Endothelial cell of umbilical vein (primary cell): ENCODE measurements around the gene STIM1. TPM values are rescaled to one million over a fixed set of nuclear protein-coding genes. Genes with fewer than 3 reads are reported as not detected.

Experiments
- BruUV-seq: library from RNA; stranded (reverse); fragments of 400-500 nt; replicated peaks from 2 replicates; lab custom pipeline; 2021; lab: Mats Ljungman, UMichigan
- CTCF ChIA-PET: fragments of 300-600, 350-600 bp; sonication (Branson Sonifier 250); formaldehyde crosslinking; loops from one replicate; lab custom pipeline; 2021; ENCODE audit warnings: antibody characterized with exemption, inconsistent platforms; lab: Charles Lee
- POLR2A ChIA-PET: fragments of 300-600, 350-600 bp; sonication (Branson Sonifier 250); formaldehyde crosslinking; loops from one replicate; lab custom pipeline; 2021; ENCODE audit warnings: antibody characterized with exemption, inconsistent platforms; lab: Charles Lee
- DNase-seq: peaks from one replicate; pipeline ENCODE4 v3.0.0-alpha.2; 2011; ENCODE audit warnings: low read depth, low spot score
- FAIRE-seq: peaks from 2 replicates; lab custom pipeline; 2011; peaks lifted over from hg19 to GRCh38; lab: Jason Lieb, UNC
- H2AFZ ChIP-seq: 2 replicates; pipeline ENCODE4 v1.6.0; 2012; ENCODE audit warnings: low read depth, low read length, control low read depth, inconsistent platforms
- H3K27ac ChIP-seq: 2 replicates; pipeline ENCODE4 v1.5.1; 2011; ENCODE audit warnings: low read depth, mild to moderate bottlenecking, control low read depth, low read length, moderate library complexity; ENCODE audit not compliant: insufficient read depth
- H3K27me3 ChIP-seq, 2 experiments: 2 replicates each; pipeline versions ENCODE4 v1.6.0 to v1.6.1; 2011; ENCODE audit warnings: low read length in 2 of 2, mixed read lengths in 1 of 2; ENCODE audit not compliant: control insufficient read depth in 2 of 2, insufficient read depth in 2 of 2
- H3K36me3 ChIP-seq, 2 experiments: 2 replicates in 1 of 2; 3 replicates in 1 of 2; pipeline ENCODE4 v1.5.1; 2011; ENCODE audit warnings: low read length in 2 of 2, mild to moderate bottlenecking in 1 of 2, moderate library complexity in 1 of 2; ENCODE audit not compliant: control insufficient read depth in 2 of 2, insufficient read depth in 2 of 2; ENCODE audit errors: extremely low read depth in 1 of 2
- H3K4me1 ChIP-seq: 3 replicates; pipeline ENCODE4 v1.5.1; 2011; ENCODE audit warnings: mild to moderate bottlenecking, low read length; ENCODE audit not compliant: control insufficient read depth, insufficient read depth; ENCODE audit errors: extremely low read depth
- H3K4me2 ChIP-seq: 2 replicates; pipeline ENCODE4 v1.6.1; 2011; ENCODE audit warnings: low read length, control low read depth, mixed read lengths; ENCODE audit not compliant: insufficient read depth
- H3K4me3 ChIP-seq, 3 experiments: fragments of 200-600 bp in 1 of 3; sonication (generic), shearing (Covaris generic) in 1 of 3; replicated peaks in 1 of 3; 2 replicates each; pipeline ENCODE4 v1.5.1; 2011 to 2016; ENCODE audit warnings: control low read depth in 3 of 3, low read length in 3 of 3, mild to moderate bottlenecking in 2 of 3, inconsistent platforms in 1 of 3, low read depth in 1 of 3, moderate library complexity in 1 of 3; ENCODE audit not compliant: insufficient read depth in 1 of 3
- H3K79me2 ChIP-seq: 2 replicates; pipeline ENCODE4 v1.6.0; 2012; ENCODE audit warnings: low read length, inconsistent platforms; ENCODE audit not compliant: control insufficient read depth, insufficient read depth
- H3K9ac ChIP-seq: replicated peaks from 2 replicates; pipeline ENCODE3; 2011; ENCODE audit warnings: low read length, control low read depth; ENCODE audit not compliant: insufficient read depth; ENCODE audit errors: extremely low read depth
- H3K9me1 ChIP-seq: replicated peaks from 3 replicates; pipeline ENCODE4 v1.6.0; 2011; ENCODE audit warnings: mild to moderate bottlenecking, low read length; ENCODE audit not compliant: control insufficient read depth, insufficient read depth; ENCODE audit errors: extremely low read depth
- H3K9me3 ChIP-seq: replicated peaks from 2 replicates; pipeline ENCODE4 v1.5.1; 2012; ENCODE audit warnings: low read length, inconsistent platforms; ENCODE audit not compliant: control insufficient read depth, insufficient read depth
- H4K20me1 ChIP-seq: replicated peaks from 2 replicates; pipeline ENCODE3; 2011; ENCODE audit warnings: mild to moderate bottlenecking, low read length; ENCODE audit not compliant: control insufficient read depth, insufficient read depth; ENCODE audit errors: extremely low read depth
- EZH2 ChIP-seq: IDR thresholded peaks from 2 replicates; pipeline ENCODE4 v1.6.1; 2012; ENCODE audit warnings: borderline replicate concordance, low read depth, mild to moderate bottlenecking, moderate library complexity, low read length, inconsistent platforms; ENCODE audit not compliant: severe bottlenecking
- FOS ChIP-seq: IDR thresholded peaks from 2 replicates; pipeline ENCODE4 v1.6.1; 2011; ENCODE audit warnings: mild to moderate bottlenecking, low read length, moderate library complexity, borderline replicate concordance; ENCODE audit not compliant: insufficient read depth
- JUN ChIP-seq: IDR thresholded peaks from 2 replicates; pipeline ENCODE4 v1.6.1; 2011; ENCODE audit warnings: borderline replicate concordance, low read depth; ENCODE audit not compliant: insufficient read length, insufficient read depth
- POLR2A ChIP-seq: IDR thresholded peaks from 2 replicates; pipeline ENCODE4 v1.6.1; 2012; ENCODE audit warnings: low read depth, mild to moderate bottlenecking, control low read depth, low read length
- POLR2AphosphoS5 ChIP-seq: IDR thresholded peaks from 2 replicates; pipeline ENCODE4 v1.6.1; 2012; ENCODE audit warnings: low read depth, mild to moderate bottlenecking, control low read depth, low read length, moderate library complexity; ENCODE audit not compliant: insufficient read depth
- dilution Hi-C: fragments of 300-500 bp; cut with MboI; formaldehyde crosslinking; loops from one replicate; pipeline ENCODE4 v1.15.0; 2019; ENCODE audit warnings: low sequenced_read_pairs; ENCODE audit not compliant: extremely low pct_ligation_motif_present
- intact Hi-C: fragments of 100-400 bp; cut with micrococcal nuclease; formaldehyde crosslinking; loops from one replicate; pipeline ENCODE4 v1.10.0; 2022
- polyA plus RNA-seq, 4 experiments: library from polyadenylated mRNA; depleted of rRNA in 3 of 4; stranded (reverse) in 3 of 4; unstranded in 1 of 4; fragments of >200 nt; gene quantifications; 2 replicates each; pipeline versions ENCODE4 v1.2.1 to v1.2.3, GENCODE V29; 2011 to 2012; ENCODE audit warnings: missing spikeins in 1 of 4
- total RNA-seq: library from RNA; stranded (reverse); gene quantifications from 2 replicates; pipeline ENCODE4 v1.2.3, GENCODE V29; 2021
- TF ChIP-seq, protein P1 (sequence below), 2 donors: IDR thresholded peaks; 1 replicate in 1 of 2; 2 replicates in 1 of 2; pipeline ENCODE4 v1.5.1; 2011; ENCODE audit warnings: low read length in 2 of 2, mild to moderate bottlenecking in 2 of 2, moderate library complexity in 2 of 2, control low read depth in 1 of 2, inconsistent platforms in 1 of 2, low read depth in 1 of 2; ENCODE audit not compliant: insufficient read depth in 1 of 2; ENCODE audit errors: extremely low read depth in 1 of 2

The STIM1 gene
- total and polyA plus RNA-seq, 2 donors (not counting 3 experiments of a cell fraction or from before 2014, with no cell fraction given), result 32.7 to 33.4 TPM

DNA sequence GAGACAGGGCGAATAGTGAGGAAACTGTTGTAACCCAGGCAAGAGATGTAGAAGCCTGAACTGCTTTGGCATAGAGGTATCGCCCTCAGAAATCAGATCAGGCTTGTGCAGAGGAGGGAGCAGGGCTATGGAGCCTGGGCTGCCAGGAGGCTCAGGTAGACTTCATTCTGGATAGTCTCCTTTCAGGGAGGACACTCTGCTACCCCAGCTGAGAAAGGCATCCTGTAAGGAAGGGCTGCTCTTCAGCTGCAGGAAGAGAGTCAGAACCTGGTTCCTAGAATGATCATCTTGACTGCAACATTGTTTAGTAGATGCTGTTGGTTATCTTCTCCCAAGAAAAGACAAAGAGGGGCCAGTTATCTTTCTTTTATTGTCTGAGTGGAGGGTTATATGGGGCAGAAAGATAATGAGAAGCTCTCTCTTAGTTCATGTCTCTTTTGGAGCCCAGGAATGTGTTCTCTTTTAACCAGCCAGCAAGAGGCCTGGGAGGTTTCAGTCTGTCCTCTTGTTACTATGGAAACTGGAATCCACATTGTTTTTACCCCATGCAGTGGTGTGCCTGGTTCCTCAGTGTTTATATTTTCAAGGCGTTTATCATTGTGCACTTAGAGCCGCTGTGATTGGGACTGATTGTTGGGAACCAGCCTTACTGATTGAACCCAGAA lies 95.7 kb downstream of the STIM1 start:
- Histone ChIP-seq H3K36me3 (no peaks in the 10 kb centered on the region), H3K9me3 (no peaks in the 10 kb centered on the region), H3K27me3 (no peaks in the 10 kb centered on the region), H4K20me1 (no peaks in the 10 kb centered on the region), H3K4me1 (peaks cover 11% of the 10 kb centered on the region), H3K27ac (no peak overlapping the region), H3K4me2 (no peak overlapping the region), H3K4me3 (no peak overlapping the region), H3K9ac (no peak overlapping the region), H2AFZ (no peak overlapping the region), H3K79me2 (no peaks in the 10 kb centered on the region), H3K9me1 (no peaks in the 10 kb centered on the region)
- dilution Hi-C loops (no loop called here), intact Hi-C loops (no loop called here)
- TF ChIP-seq FOS (no peak), POLR2A (no peak), EZH2 (no peak), POLR2AphosphoS5 (no peak), JUN (no peak)
- TF ChIP-seq, protein P1, sequence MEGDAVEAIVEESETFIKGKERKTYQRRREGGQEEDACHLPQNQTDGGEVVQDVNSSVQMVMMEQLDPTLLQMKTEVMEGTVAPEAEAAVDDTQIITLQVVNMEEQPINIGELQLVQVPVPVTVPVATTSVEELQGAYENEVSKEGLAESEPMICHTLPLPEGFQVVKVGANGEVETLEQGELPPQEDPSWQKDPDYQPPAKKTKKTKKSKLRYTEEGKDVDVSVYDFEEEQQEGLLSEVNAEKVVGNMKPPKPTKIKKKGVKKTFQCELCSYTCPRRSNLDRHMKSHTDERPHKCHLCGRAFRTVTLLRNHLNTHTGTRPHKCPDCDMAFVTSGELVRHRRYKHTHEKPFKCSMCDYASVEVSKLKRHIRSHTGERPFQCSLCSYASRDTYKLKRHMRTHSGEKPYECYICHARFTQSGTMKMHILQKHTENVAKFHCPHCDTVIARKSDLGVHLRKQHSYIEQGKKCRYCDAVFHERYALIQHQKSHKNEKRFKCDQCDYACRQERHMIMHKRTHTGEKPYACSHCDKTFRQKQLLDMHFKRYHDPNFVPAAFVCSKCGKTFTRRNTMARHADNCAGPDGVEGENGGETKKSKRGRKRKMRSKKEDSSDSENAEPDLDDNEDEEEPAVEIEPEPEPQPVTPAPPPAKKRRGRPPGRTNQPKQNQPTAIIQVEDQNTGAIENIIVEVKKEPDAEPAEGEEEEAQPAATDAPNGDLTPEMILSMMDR (IDR thresholded peaks at IDR 0.05; ENCODE audit: extremely low read depth in 1 of 2, insufficient read depth in 1 of 2, low read depth in 1 of 2, low read length in 2 of 2), result no peak
- ChIA-PET POLR2A (no interaction called here), CTCF (interaction anchor here (0.7 to 1.2 kb wide), 3 partner anchors 96 to 106 kb away, joined by 3 to 4 read pairs (median 3); partner anchors contain the start of gene STIM1)
- DNase-seq (no peak), FAIRE-seq (no peak)
- BruUV-seq, result no TSS peak
